ENCODE data around the gene DGKB. TPM values are rescaled to one million over a fixed set of nuclear protein-coding genes. Genes with fewer than 3 reads are reported as not detected.

The DGKB gene
- polyA plus RNA-seq, 1 donor (not counting 4 experiments of a cell fraction or from before 2014, with no cell fraction given): 0.01 TPM

DNA sequence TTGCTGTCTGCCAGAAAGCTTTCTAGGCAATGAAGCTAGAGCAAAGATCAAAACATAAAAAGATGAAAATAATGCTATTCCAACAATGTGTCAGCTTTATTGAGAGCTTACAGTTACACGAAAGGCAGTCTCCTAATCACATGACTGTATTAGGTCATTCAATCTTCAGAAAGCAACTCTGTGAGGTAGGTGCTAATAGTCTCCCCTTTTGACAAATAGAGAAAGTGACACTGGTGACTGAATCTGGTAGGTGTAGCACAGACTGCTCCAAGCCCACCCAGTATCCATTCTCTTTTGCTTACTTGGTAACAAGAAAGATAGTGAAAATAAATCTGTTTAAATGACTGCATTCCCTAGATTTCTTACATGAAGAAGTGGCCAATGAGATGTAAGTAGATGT lies 58.8 kb downstream of the DGKB start:
- Histone ChIP-seq H3K4me3 (ENCODE audit: control insufficient read depth in 2 of 3, extremely low read depth in 1 of 3, insufficient read depth in 2 of 3, low read depth in 1 of 3, low read length in 3 of 3) (no peak overlapping the region), H3K36me3 (ENCODE audit: control insufficient read depth in 2 of 2, extremely low read depth in 1 of 2, insufficient read depth in 2 of 2, low read length in 2 of 2) (no peaks in the 10 kb centered on the region), H3K79me2 (ENCODE audit: control insufficient read depth, insufficient read depth, low read length) (no peaks in the 10 kb centered on the region), H3K9me3 (ENCODE audit: control insufficient read depth, low read depth, low read length) (no peaks in the 10 kb centered on the region), H2AFZ (ENCODE audit: control insufficient read depth, low read length) (no peak overlapping the region), H3K4me2 (ENCODE audit: control insufficient read depth, extremely low read depth, insufficient read depth, low read depth, low read length) (no peak overlapping the region), H4K20me1 (ENCODE audit: control insufficient read depth, extremely low read depth, insufficient read depth, low read length) (no peaks in the 10 kb centered on the region), H3K27me3 (ENCODE audit: control insufficient read depth, extremely low read depth, insufficient read depth, low read length) (no peaks in the 10 kb centered on the region), H3K9ac (ENCODE audit: control insufficient read depth, extremely low read depth, insufficient read depth, low read length) (no peak overlapping the region), H3K9me1 (ENCODE audit: control insufficient read depth, extremely low read depth, insufficient read depth, low read length) (no peaks in the 10 kb centered on the region), H3K27ac (ENCODE audit: control insufficient read depth, insufficient read depth, low read length) (no peak overlapping the region), H3K4me1 (ENCODE audit: control insufficient read depth, extremely low read depth, insufficient read depth, low read length) (no peaks in the 10 kb centered on the region)
- no peak for FAIRE-seq
- no peak for DNase-seq (ENCODE audit: low read depth, low spot score)
- TF ChIP-seq, protein P1, sequence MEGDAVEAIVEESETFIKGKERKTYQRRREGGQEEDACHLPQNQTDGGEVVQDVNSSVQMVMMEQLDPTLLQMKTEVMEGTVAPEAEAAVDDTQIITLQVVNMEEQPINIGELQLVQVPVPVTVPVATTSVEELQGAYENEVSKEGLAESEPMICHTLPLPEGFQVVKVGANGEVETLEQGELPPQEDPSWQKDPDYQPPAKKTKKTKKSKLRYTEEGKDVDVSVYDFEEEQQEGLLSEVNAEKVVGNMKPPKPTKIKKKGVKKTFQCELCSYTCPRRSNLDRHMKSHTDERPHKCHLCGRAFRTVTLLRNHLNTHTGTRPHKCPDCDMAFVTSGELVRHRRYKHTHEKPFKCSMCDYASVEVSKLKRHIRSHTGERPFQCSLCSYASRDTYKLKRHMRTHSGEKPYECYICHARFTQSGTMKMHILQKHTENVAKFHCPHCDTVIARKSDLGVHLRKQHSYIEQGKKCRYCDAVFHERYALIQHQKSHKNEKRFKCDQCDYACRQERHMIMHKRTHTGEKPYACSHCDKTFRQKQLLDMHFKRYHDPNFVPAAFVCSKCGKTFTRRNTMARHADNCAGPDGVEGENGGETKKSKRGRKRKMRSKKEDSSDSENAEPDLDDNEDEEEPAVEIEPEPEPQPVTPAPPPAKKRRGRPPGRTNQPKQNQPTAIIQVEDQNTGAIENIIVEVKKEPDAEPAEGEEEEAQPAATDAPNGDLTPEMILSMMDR (optimal IDR thresholded peaks at IDR 0.05 in 1 of 3, IDR thresholded peaks at IDR 0.05 in 1 of 3, conservative IDR thresholded peaks at IDR 0.05 in 1 of 3; ENCODE audit: extremely low read depth in 1 of 3, insufficient read depth in 2 of 3, low read length in 3 of 3): no peak
- no peak for TF ChIP-seq EZH2 (IDR thresholded peaks at IDR 0.05; ENCODE audit: low read length)
- dilution Hi-C loops (cut with MboI; ENCODE audit: extremely low pct_ligation_motif_present, low sequenced_read_pairs): no loop called here

DNA sequence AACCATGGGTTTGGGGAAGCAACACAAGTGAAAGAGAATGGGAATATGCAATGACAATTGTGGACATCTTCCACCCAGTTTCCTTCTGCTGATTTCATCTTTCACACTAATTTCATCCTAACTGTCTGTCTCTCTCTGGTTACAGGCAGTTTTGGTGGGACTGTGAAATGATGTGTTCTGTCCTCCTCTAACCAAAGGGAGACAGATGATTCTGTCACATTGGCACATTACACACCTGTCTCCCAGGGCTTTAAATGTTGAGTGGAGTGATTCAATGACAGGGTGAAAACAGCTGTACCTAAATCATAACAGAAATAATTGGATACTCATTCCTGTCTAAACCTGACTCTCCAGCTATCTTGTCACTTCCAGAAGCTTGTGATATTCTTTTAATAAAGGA lies 60.0 kb downstream of the DGKB start:
- H3K27ac ChIP-seq (ENCODE audit: control insufficient read depth, insufficient read depth, low read length): no peak overlapping the region
- no peak for FAIRE-seq
- dilution Hi-C loops (cut with MboI; ENCODE audit: extremely low pct_ligation_motif_present, low sequenced_read_pairs): no loop called here

More for the DNA sequence above, 60.0 kb downstream of the DGKB start:
- DNase-seq (ENCODE audit: low read depth, low spot score): no peak
- Histone ChIP-seq H3K27me3 (ENCODE audit: control insufficient read depth, extremely low read depth, insufficient read depth, low read length) (no peaks in the 10 kb centered on the region), H3K36me3 (ENCODE audit: control insufficient read depth in 2 of 2, extremely low read depth in 1 of 2, insufficient read depth in 2 of 2, low read length in 2 of 2) (no peaks in the 10 kb centered on the region), H3K4me1 (ENCODE audit: control insufficient read depth, extremely low read depth, insufficient read depth, low read length) (no peaks in the 10 kb centered on the region), H2AFZ (ENCODE audit: control insufficient read depth, low read length) (no peak overlapping the region), H3K9ac (ENCODE audit: control insufficient read depth, extremely low read depth, insufficient read depth, low read length) (no peak overlapping the region), H3K9me1 (ENCODE audit: control insufficient read depth, extremely low read depth, insufficient read depth, low read length) (no peaks in the 10 kb centered on the region), H4K20me1 (ENCODE audit: control insufficient read depth, extremely low read depth, insufficient read depth, low read length) (no peaks in the 10 kb centered on the region), H3K4me3 (ENCODE audit: control insufficient read depth in 2 of 3, extremely low read depth in 1 of 3, insufficient read depth in 2 of 3, low read depth in 1 of 3, low read length in 3 of 3) (no peak overlapping the region), H3K9me3 (ENCODE audit: control insufficient read depth, low read depth, low read length) (no peaks in the 10 kb centered on the region), H3K79me2 (ENCODE audit: control insufficient read depth, insufficient read depth, low read length) (no peaks in the 10 kb centered on the region), H3K4me2 (ENCODE audit: control insufficient read depth, extremely low read depth, insufficient read depth, low read depth, low read length) (no peak overlapping the region)
- TF ChIP-seq, protein P1 (optimal IDR thresholded peaks at IDR 0.05 in 1 of 3, IDR thresholded peaks at IDR 0.05 in 1 of 3, conservative IDR thresholded peaks at IDR 0.05 in 1 of 3; ENCODE audit: extremely low read depth in 1 of 3, insufficient read depth in 2 of 3, low read length in 3 of 3): no peak
- no peak for TF ChIP-seq EZH2 (IDR thresholded peaks at IDR 0.05; ENCODE audit: low read length)

Measured in keratinocyte (primary cell).